HEK293 (cell line): Measurements from ENCODE around the gene GSG1.
A peak's percentile ranks its signal among the peaks of the same experiment; 100 is the strongest.
"Not testable (repeated sequence)": the region's sequence is repeated elsewhere in the genome, so short reads cannot be mapped to it uniquely, and the experiment has no call there.

ENCODE experiments used
- CTCF ChIA-PET: fragments of 350-600 bp; formaldehyde crosslinking; extraction: SDS; loops from one replicate; lab custom pipeline; 2021; ENCODE audit warnings: antibody characterized with exemption; lab: Yijun Ruan, JAX
- POLR2A ChIA-PET: fragments of 300-600 bp; formaldehyde crosslinking; extraction: SDS; loops from one replicate; lab custom pipeline; 2020; ENCODE audit warnings: antibody characterized with exemption, inconsistent platforms; lab: Yijun Ruan, JAX
- H3K27ac ChIP-seq: fragments of 200-500 bp; sonication (Bioruptor generic); 2 replicates; pipeline ENCODE4 v1.5.1; 2014; ENCODE audit warnings: low read depth, low read length, control low read depth, inconsistent platforms; ENCODE audit errors: extremely low read depth
- H3K36me3 ChIP-seq, 2 experiments: fragments of 200-500 bp in 1 of 2; sonication (Bioruptor generic) in 1 of 2; 1 replicate in 1 of 2; 2 replicates in 1 of 2; pipeline ENCODE4 v1.5.1; 2014 to 2017; ENCODE audit warnings: inconsistent platforms in 2 of 2, low read length in 2 of 2; ENCODE audit not compliant: control insufficient read depth in 2 of 2, insufficient read depth in 1 of 2
- H3K4me1 ChIP-seq: fragments of 200-500 bp; sonication (Bioruptor generic); 2 replicates; pipeline ENCODE4 v1.5.1; 2014; ENCODE audit warnings: mild to moderate bottlenecking, low read length, inconsistent platforms; ENCODE audit not compliant: control insufficient read depth, insufficient read depth
- H3K4me3 ChIP-seq: 2 replicates; pipeline ENCODE4 v1.5.1; 2011; ENCODE audit warnings: low read depth, mild to moderate bottlenecking, control low read depth, low read length, moderate library complexity
- H3K9me3 ChIP-seq: fragments of 200-500 bp; sonication (Bioruptor generic); 2 replicates; pipeline ENCODE4 v1.5.1; 2014; ENCODE audit warnings: low read depth, low read length, inconsistent platforms; ENCODE audit not compliant: control insufficient read depth, insufficient read depth
- KLF16 ChIP-seq: fragments of 450-650 bp; formaldehyde crosslinking; IDR thresholded peaks from 2 replicates; pipeline ENCODE4 v1.5.1; 2017; ENCODE audit warnings: missing biosample characterization, missing genetic modification characterization
- KLF9 ChIP-seq: fragments of 450-650 bp; formaldehyde crosslinking; IDR thresholded peaks from 2 replicates; pipeline ENCODE4 v1.5.1; 2016; ENCODE audit warnings: missing biosample characterization, missing genetic modification characterization, low read depth
- MEIS1 ChIP-seq: sonication (generic); formaldehyde crosslinking; IDR thresholded peaks from 2 replicates; pipeline ENCODE4 v1.8.1; 2022; ENCODE audit warnings: missing genetic modification reagents, mild to moderate bottlenecking, borderline replicate concordance
- SP7 ChIP-seq: fragments of 450-650 bp; formaldehyde crosslinking; IDR thresholded peaks from 2 replicates; pipeline ENCODE4 v1.5.1; 2016; ENCODE audit warnings: missing biosample characterization, missing genetic modification characterization
- ZNF10 ChIP-seq: fragments of 450-650 bp; formaldehyde crosslinking; IDR thresholded peaks from 2 replicates; pipeline ENCODE4 v1.5.1; 2017; ENCODE audit warnings: missing biosample characterization, missing genetic modification characterization
- ZNF133 ChIP-seq: fragments of 450-650 bp; formaldehyde crosslinking; IDR thresholded peaks from 2 replicates; pipeline ENCODE4 v1.5.1; 2016; ENCODE audit warnings: missing biosample characterization, missing genetic modification characterization
- ZNF146 ChIP-seq: fragments of 450-650 bp; formaldehyde crosslinking; IDR thresholded peaks from 2 replicates; pipeline ENCODE4 v1.5.1; 2016; ENCODE audit warnings: missing biosample characterization, missing genetic modification characterization
- ZNF19 ChIP-seq: fragments of 450-650 bp; formaldehyde crosslinking; IDR thresholded peaks from 2 replicates; pipeline ENCODE4; 2016; ENCODE audit warnings: missing biosample characterization, missing genetic modification characterization, low read depth
- ZNF426 ChIP-seq: fragments of 450-650 bp; formaldehyde crosslinking; IDR thresholded peaks from 2 replicates; pipeline ENCODE4 v1.5.1; 2017; ENCODE audit warnings: missing biosample characterization, missing genetic modification characterization, mild to moderate bottlenecking, inconsistent platforms, moderate library complexity
- ZNF521 ChIP-seq: fragments of 450-650 bp; formaldehyde crosslinking; IDR thresholded peaks from 2 replicates; pipeline ENCODE4 v1.5.1; 2017; ENCODE audit warnings: missing biosample characterization, mild to moderate bottlenecking, missing genetic modification characterization
- ZNF561 ChIP-seq: fragments of 450-650 bp; IDR thresholded peaks from 2 replicates; pipeline ENCODE4 v1.5.1; 2018; ENCODE audit warnings: missing biosample characterization, missing genetic modification characterization, borderline replicate concordance
- ZNF600 ChIP-seq: fragments of 450-650 bp; formaldehyde crosslinking; IDR thresholded peaks from 2 replicates; pipeline ENCODE4 v1.5.1; 2016; ENCODE audit warnings: missing biosample characterization, missing genetic modification characterization
- ZNF677 ChIP-seq: fragments of 450-650 bp; IDR thresholded peaks from 2 replicates; pipeline ENCODE4 v1.5.0; 2018; ENCODE audit warnings: missing biosample characterization, mild to moderate bottlenecking, missing genetic modification characterization, moderate library complexity
- TF ChIP-seq, protein P1 (sequence below): fragments of 450-650 bp; formaldehyde crosslinking; IDR thresholded peaks from 2 replicates; pipeline ENCODE4 v1.5.1; 2016; ENCODE audit warnings: missing biosample characterization, missing genetic modification characterization
- TF ChIP-seq, protein P2 (sequence below): fragments of 450-650 bp; formaldehyde crosslinking; IDR thresholded peaks from 2 replicates; pipeline ENCODE4 v1.5.1; 2017; ENCODE audit warnings: missing biosample characterization, missing genetic modification characterization
- TF ChIP-seq, protein P3 (sequence below): fragments of 450-650 bp; formaldehyde crosslinking; IDR thresholded peaks from 2 replicates; pipeline ENCODE4 v1.5.1; 2016; ENCODE audit warnings: missing biosample characterization, missing genetic modification characterization

The GSG1 gene

DNA sequence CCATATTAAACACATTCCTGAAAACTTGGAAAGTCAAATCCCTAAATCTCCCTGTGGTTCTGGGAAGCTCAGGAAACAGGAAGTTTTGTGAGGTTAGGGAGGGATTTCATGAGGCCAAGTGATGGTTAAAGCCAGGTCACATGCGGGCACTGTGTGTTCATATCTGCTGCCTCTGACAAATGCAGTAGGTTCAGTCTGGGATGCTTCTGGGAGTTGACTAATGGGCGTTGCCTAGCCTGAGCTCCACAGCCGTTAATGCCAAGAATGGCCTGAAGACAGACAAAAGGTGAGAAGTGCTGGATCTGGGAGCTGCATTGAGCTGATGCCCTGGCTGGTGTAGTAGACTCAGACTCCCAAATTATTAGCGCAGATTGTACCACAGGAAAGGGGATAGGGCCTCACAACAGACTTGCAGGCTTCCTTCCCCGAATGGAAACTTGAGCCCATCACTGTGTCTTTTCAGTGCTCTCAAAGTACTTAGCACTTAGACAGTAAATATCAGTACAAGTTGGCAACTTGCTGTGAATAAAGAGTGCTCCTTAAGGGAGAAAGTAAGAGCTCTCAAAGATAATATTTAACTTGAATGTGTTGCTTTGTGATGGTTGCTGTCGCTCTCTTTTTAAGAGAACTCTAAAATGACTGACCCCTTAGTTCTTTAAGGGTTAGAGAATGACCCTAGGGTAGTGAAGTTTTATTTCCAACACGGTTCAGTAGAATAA is 17.3 kb downstream of the GSG1 start:
- CTCF ChIA-PET, result interaction anchor here (0.6 kb wide), 1 partner anchor 370 kb away, joined by 4 read pairs; no protein-coding TSS in a partner anchor
- H3K36me3 ChIP-seq, result peaks cover 0 to 18% of the 10 kb centered on the region in 2 experiments; a peak in 2 of 3 replicates
- H3K4me3 ChIP-seq, result no peak overlapping the region
- no peaks in the 10 kb centered on the region for H3K4me1 ChIP-seq
- no peak for TF ChIP-seq ZNF133 (tag by site-specific recombination)
- no peak for TF ChIP-seq MEIS1 (CRISPR knock-in tag)
- no peak for TF ChIP-seq KLF9 (tag by site-specific recombination)
- TF ChIP-seq KLF16 (tag by site-specific recombination), result no peak
- TF ChIP-seq ZNF426 (tag by site-specific recombination), result no peak
- no peak for TF ChIP-seq ZNF600
- TF ChIP-seq ZNF677 (tag by site-specific recombination), result no peak
- TF ChIP-seq SP7 (tag by site-specific recombination), result no peak
- no peak for TF ChIP-seq ZNF561
- TF ChIP-seq, protein P1, sequence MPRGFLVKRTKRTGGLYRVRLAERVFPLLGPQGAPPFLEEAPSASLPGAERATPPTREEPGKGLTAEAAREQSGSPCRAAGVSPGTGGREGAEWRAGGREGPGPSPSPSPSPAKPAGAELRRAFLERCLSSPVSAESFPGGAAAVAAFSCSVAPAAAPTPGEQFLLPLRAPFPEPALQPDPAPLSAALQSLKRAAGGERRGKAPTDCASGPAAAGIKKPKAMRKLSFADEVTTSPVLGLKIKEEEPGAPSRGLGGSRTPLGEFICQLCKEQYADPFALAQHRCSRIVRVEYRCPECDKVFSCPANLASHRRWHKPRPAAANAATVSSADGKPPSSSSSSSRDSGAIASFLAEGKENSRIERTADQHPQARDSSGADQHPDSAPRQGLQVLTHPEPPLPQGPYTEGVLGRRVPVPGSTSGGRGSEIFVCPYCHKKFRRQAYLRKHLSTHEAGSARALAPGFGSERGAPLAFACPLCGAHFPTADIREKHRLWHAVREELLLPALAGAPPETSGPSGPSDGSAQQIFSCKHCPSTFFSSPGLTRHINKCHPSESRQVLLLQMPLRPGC (tag by site-specific recombination), result no peak
- TF ChIP-seq, protein P2, sequence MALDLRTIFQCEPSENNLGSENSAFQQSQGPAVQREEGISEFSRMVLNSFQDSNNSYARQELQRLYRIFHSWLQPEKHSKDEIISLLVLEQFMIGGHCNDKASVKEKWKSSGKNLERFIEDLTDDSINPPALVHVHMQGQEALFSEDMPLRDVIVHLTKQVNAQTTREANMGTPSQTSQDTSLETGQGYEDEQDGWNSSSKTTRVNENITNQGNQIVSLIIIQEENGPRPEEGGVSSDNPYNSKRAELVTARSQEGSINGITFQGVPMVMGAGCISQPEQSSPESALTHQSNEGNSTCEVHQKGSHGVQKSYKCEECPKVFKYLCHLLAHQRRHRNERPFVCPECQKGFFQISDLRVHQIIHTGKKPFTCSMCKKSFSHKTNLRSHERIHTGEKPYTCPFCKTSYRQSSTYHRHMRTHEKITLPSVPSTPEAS (tag by site-specific recombination), result no peak
- TF ChIP-seq ZNF19 (tag by site-specific recombination), result no peak
- TF ChIP-seq, all 188 proteins: peak for 0
- H3K27ac ChIP-seq, result no peak overlapping the region
- no peaks in the 10 kb centered on the region for H3K9me3 ChIP-seq
- POLR2A ChIA-PET, result no interaction called here

DNA sequence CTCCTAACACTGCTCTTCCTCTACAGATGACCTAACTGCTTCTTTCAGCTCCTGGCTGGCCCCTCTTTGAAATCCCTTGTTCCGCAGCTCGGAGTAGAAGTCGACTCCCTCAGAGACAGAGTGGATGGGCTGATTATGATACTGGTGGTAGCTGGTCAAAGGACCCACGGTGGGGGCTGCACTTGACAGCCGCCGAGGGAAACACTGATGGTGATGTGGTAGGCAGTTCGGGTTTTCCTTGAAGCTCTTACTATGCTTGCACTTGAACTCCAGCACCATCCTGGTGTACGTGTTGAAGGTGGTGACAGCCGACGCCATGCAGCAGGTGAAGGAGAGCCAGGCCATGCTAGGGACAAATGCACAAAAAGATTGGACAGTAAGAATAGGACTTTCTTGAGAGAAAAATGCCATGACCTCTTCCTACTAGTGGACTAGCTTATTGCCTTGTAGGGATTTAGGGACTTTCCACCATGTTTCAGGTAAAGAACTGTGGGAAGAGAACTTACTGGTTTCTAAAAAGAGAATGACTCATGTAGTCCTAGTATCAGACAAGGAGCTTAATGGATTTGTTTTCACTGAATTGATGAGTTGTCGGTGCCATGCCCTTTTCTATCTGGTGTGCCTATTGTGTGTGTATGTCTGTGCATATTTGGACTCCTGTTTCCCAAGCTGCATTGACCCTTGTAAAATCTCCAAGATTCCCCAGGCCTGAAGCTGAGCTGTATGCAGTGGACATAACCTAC is 18.4 kb downstream of the GSG1 start:
- ChIA-PET CTCF (interaction anchor here (1.1 kb wide), 1 partner anchor 11 kb away, joined by 4 read pairs; no protein-coding TSS in a partner anchor), POLR2A (no interaction called here)
- TF ChIP-seq ZNF521 (tag by site-specific recombination), result no peak
- peak; percentile 70 for TF ChIP-seq ZNF10 (tag by site-specific recombination)
- no peaks in the 10 kb centered on the region for H3K4me1 ChIP-seq
- no peak overlapping the region for H3K27ac ChIP-seq
- H3K36me3 ChIP-seq, result peaks cover 0 to 29% of the 10 kb centered on the region in 2 experiments; a peak in 2 of 3 replicates
- no peak overlapping the region for H3K4me3 ChIP-seq
- H3K9me3 ChIP-seq, result no peaks in the 10 kb centered on the region

DNA sequence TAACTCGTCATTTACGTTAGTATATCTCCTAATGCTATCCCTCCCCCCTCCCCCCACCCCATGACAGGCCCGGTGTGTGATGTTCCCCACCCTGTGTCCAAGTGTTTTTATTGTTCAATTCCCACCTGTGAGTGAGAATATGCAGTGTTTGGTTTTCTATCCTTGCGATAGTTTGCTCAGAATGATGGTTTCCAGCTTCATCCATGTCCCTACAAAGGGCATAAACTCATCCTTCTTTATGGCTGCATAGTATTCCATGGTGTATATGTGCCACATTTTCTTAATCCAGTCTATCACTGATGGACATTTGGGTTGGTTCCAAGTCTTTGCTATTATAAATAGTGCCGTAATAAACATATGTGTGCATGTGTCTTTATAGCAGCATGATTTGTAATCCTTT is 19.8 kb downstream of the GSG1 start:
- POLR2A ChIA-PET, H3K9me3 ChIP-seq, H3K4me1 ChIP-seq, H3K27ac ChIP-seq, H3K4me3 ChIP-seq: not testable (repeated sequence)
- CTCF ChIA-PET, result interaction anchor here (0.9 kb wide), 1 partner anchor 10 kb away, joined by 3 read pairs; no protein-coding TSS in a partner anchor
- peaks cover 0 to 37% of the 10 kb centered on the region in 2 experiments; a peak in 2 of 3 replicates for H3K36me3 ChIP-seq
- TF ChIP-seq, protein P3, sequence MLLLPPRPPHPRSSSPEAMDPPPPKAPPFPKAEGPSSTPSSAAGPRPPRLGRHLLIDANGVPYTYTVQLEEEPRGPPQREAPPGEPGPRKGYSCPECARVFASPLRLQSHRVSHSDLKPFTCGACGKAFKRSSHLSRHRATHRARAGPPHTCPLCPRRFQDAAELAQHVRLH (tag by site-specific recombination), result 0 out of 2 replicates have a peak, but pooled peaks have one; percentile 18
- TF ChIP-seq ZNF146 (tag by site-specific recombination), result peak; percentile 90
